ENCODE measurements around the gene ANKRD9.
A peak's percentile ranks its signal among the peaks of the same experiment; 100 is the strongest.

GRCh38 chr14:102524451-102525218, 15.1 kb upstream of the ANKRD9 start:
- TF ChIP-seq POLR2A (IDR thresholded peaks at IDR 0.05) (peak in 1 of 2 donors; percentile 75), CTCF (IDR thresholded peaks at IDR 0.05) (peak; percentile 97 to 99 (median 99))
